PFSK-1 (cell line): ENCODE results near the gene NANOS2.

Source experiments
- FOXP2 ChIP-seq: optimal IDR thresholded peaks from 2 replicates; pipeline ENCODE3; 2011; ENCODE audit warnings: borderline replicate concordance, control low read depth, inconsistent platforms; ENCODE audit not compliant: insufficient read depth; ENCODE audit errors: extremely low read length, extremely low read depth
- POLR2AphosphoS5 ChIP-seq: IDR thresholded peaks from 2 replicates; pipeline ENCODE4 v1.6.1; 2012; ENCODE audit warnings: low read depth, mild to moderate bottlenecking, control low read depth, low read length, moderate library complexity
- REST ChIP-seq, 2 experiments: IDR thresholded peaks; 2 replicates each; pipeline versions ENCODE4 v1.6.1 to v1.8.0; 2011 to 2012; ENCODE audit warnings: low read depth in 2 of 2, low read length in 2 of 2, control low read depth in 1 of 2, inconsistent platforms in 1 of 2, mild to moderate bottlenecking in 1 of 2, moderate library complexity in 1 of 2; ENCODE audit not compliant: insufficient read depth in 1 of 2
- SIN3A ChIP-seq: IDR thresholded peaks from 2 replicates; pipeline ENCODE4 v1.6.1; 2012; ENCODE audit warnings: mild to moderate bottlenecking, low read length, moderate library complexity, borderline replicate concordance; ENCODE audit not compliant: insufficient read depth
- TAF1 ChIP-seq: IDR thresholded peaks from 2 replicates; pipeline ENCODE4 v1.6.1; 2012; ENCODE audit warnings: low read length, control low read depth, borderline replicate concordance; ENCODE audit not compliant: insufficient read depth

The NANOS2 gene

GRCh38 chr19:45939792-45940514 lies 25.4 kb upstream of the NANOS2 start:
- TF ChIP-seq SIN3A (no peak), TAF1 (no peak), POLR2AphosphoS5 (no peak), FOXP2 (no peak), REST (IDR thresholded peaks at IDR 0.05; ENCODE audit: insufficient read depth in 1 of 2, low read depth in 2 of 2, low read length in 2 of 2) (no peak)

GRCh38 chr19:45938733-45939319 lies 24.2 kb upstream of the NANOS2 start:
- no peak for TF ChIP-seq TAF1
- no peak for TF ChIP-seq REST (IDR thresholded peaks at IDR 0.05; ENCODE audit: insufficient read depth in 1 of 2, low read depth in 2 of 2, low read length in 2 of 2)
- no peak for TF ChIP-seq SIN3A
- no peak for TF ChIP-seq POLR2AphosphoS5
- no peak for TF ChIP-seq FOXP2

GRCh38 chr19:45935267-45935666 lies 20.7 kb upstream of the NANOS2 start:
- no peak for TF ChIP-seq FOXP2

- TF ChIP-seq SIN3A (no peak), REST (IDR thresholded peaks at IDR 0.05; ENCODE audit: insufficient read depth in 1 of 2, low read depth in 2 of 2, low read length in 2 of 2) (no peak), FOXP2 (no peak), POLR2AphosphoS5 (no peak), TAF1 (no peak)
Observed at GRCh38 chr19:45934551-45935230, 20.1 kb upstream of the NANOS2 start.

- TF ChIP-seq POLR2AphosphoS5, result no peak
- TF ChIP-seq SIN3A, result no peak
- no peak for TF ChIP-seq FOXP2
- no peak for TF ChIP-seq TAF1
- TF ChIP-seq REST (IDR thresholded peaks at IDR 0.05; ENCODE audit: insufficient read depth in 1 of 2, low read depth in 2 of 2, low read length in 2 of 2), result no peak
Observed at GRCh38 chr19:45933759-45934158, 19.2 kb upstream of the NANOS2 start.
